ENCODE data around the gene NFAT5. TPM values are rescaled to one million over a fixed set of nuclear protein-coding genes. Genes with fewer than 3 reads are reported as not detected.
A peak's percentile ranks its signal among the peaks of the same experiment; 100 is the strongest.

NFAT5 gene
- total RNA-seq, 1 donor from 2014 or later: 49.2 TPM

- Mint-ChIP-seq H3K36me3 (ENCODE audit: low read depth) (peaks cover 37% of the 10 kb centered on the region), H3K4me3 (ENCODE audit: low read depth) (no peak overlapping the region), H3K4me1 (ENCODE audit: low read depth) (peaks cover 30% of the 10 kb centered on the region), H3K9me3 (no peaks in the 10 kb centered on the region), H3K27ac (peak overlapping the region; percentile 64), H3K27me3 (ENCODE audit: low read depth) (no peaks in the 10 kb centered on the region)
- no peak for DNase-seq (ENCODE audit: low spot score)
- intact Hi-C loops (cut with micrococcal nuclease): no loop called here
Measured at GRCh38 chr16:69589434-69590269, 23.9 kb downstream of the NFAT5 start.

- no peak for DNase-seq (ENCODE audit: low spot score)
- Mint-ChIP-seq H3K36me3 (ENCODE audit: low read depth) (peaks cover 33% of the 10 kb centered on the region), H3K4me1 (ENCODE audit: low read depth) (peaks cover 31% of the 10 kb centered on the region), H3K4me3 (ENCODE audit: low read depth) (no peak overlapping the region), H3K27me3 (ENCODE audit: low read depth) (no peaks in the 10 kb centered on the region), H3K9me3 (no peaks in the 10 kb centered on the region), H3K27ac (no peak overlapping the region)
- intact Hi-C loops (cut with micrococcal nuclease): no loop called here
Measured at GRCh38 chr16:69590590-69590989, 24.8 kb downstream of the NFAT5 start.

- H3K36me3 Mint-ChIP-seq (ENCODE audit: low read depth): peaks cover 24% of the 10 kb centered on the region
- H3K4me1 Mint-ChIP-seq (ENCODE audit: low read depth): peaks cover 29% of the 10 kb centered on the region
- H3K9me3 Mint-ChIP-seq: no peaks in the 10 kb centered on the region
- no peak for DNase-seq (ENCODE audit: low spot score)
- intact Hi-C loops (cut with micrococcal nuclease): no loop called here
- no peaks in the 10 kb centered on the region for H3K27me3 Mint-ChIP-seq (ENCODE audit: low read depth)
- H3K4me3 Mint-ChIP-seq (ENCODE audit: low read depth): no peak overlapping the region
- no peak overlapping the region for H3K27ac Mint-ChIP-seq
Measured at GRCh38 chr16:69593751-69594255, 28.0 kb downstream of the NFAT5 start.

GRCh38 chr16:69595127-69596036 is 29.6 kb downstream of the NFAT5 start:
- Mint-ChIP-seq H3K4me3 (ENCODE audit: low read depth) (no peak overlapping the region), H3K9me3 (no peaks in the 10 kb centered on the region), H3K36me3 (ENCODE audit: low read depth) (peaks cover 24% of the 10 kb centered on the region), H3K27me3 (ENCODE audit: low read depth) (no peaks in the 10 kb centered on the region), H3K27ac (peak overlapping the region; percentile 6), H3K4me1 (ENCODE audit: low read depth) (peaks cover 31% of the 10 kb centered on the region)
- intact Hi-C loops (cut with micrococcal nuclease): no loop called here
- DNase-seq (ENCODE audit: low spot score): no peak

- H3K36me3 Mint-ChIP-seq (ENCODE audit: low read depth): peaks cover 23% of the 10 kb centered on the region
- H3K27me3 Mint-ChIP-seq (ENCODE audit: low read depth): no peaks in the 10 kb centered on the region
- intact Hi-C loops (cut with micrococcal nuclease): no loop called here
- no peaks in the 10 kb centered on the region for H3K9me3 Mint-ChIP-seq
- no peak overlapping the region for H3K27ac Mint-ChIP-seq
- no peak for DNase-seq (ENCODE audit: low spot score)
- H3K4me1 Mint-ChIP-seq (ENCODE audit: low read depth): peaks cover 30% of the 10 kb centered on the region
- H3K4me3 Mint-ChIP-seq (ENCODE audit: low read depth): no peak overlapping the region
Measured at GRCh38 chr16:69596801-69597200, 31.0 kb downstream of the NFAT5 start.

GRCh38 chr16:69598045-69598444 is 32.3 kb downstream of the NFAT5 start:
- no peak for DNase-seq (ENCODE audit: low spot score)
- intact Hi-C loops (cut with micrococcal nuclease): no loop called here
- no peak overlapping the region for H3K27ac Mint-ChIP-seq
- H3K4me1 Mint-ChIP-seq (ENCODE audit: low read depth): peaks cover 29% of the 10 kb centered on the region
- no peak overlapping the region for H3K4me3 Mint-ChIP-seq (ENCODE audit: low read depth)
- H3K36me3 Mint-ChIP-seq (ENCODE audit: low read depth): peaks cover 19% of the 10 kb centered on the region
- H3K27me3 Mint-ChIP-seq (ENCODE audit: low read depth): no peaks in the 10 kb centered on the region
- H3K9me3 Mint-ChIP-seq: no peaks in the 10 kb centered on the region

GRCh38 chr16:69599731-69600130 is 34.0 kb downstream of the NFAT5 start:
- H3K27me3 Mint-ChIP-seq (ENCODE audit: low read depth): no peaks in the 10 kb centered on the region
- H3K36me3 Mint-ChIP-seq (ENCODE audit: low read depth): peaks cover 18% of the 10 kb centered on the region
- peaks cover 22% of the 10 kb centered on the region for H3K4me1 Mint-ChIP-seq (ENCODE audit: low read depth)
- H3K4me3 Mint-ChIP-seq (ENCODE audit: low read depth): no peak overlapping the region
- no peak for DNase-seq (ENCODE audit: low spot score)
- no peaks in the 10 kb centered on the region for H3K9me3 Mint-ChIP-seq
- H3K27ac Mint-ChIP-seq: no peak overlapping the region
- intact Hi-C loops (cut with micrococcal nuclease): no loop called here

GRCh38 chr16:69600202-69600601 is 34.4 kb downstream of the NFAT5 start:
- no peak overlapping the region for H3K27ac Mint-ChIP-seq
- no peaks in the 10 kb centered on the region for H3K27me3 Mint-ChIP-seq (ENCODE audit: low read depth)
- no peak overlapping the region for H3K4me3 Mint-ChIP-seq (ENCODE audit: low read depth)
- DNase-seq (ENCODE audit: low spot score): no peak
- H3K9me3 Mint-ChIP-seq: no peaks in the 10 kb centered on the region
- peaks cover 19% of the 10 kb centered on the region for H3K36me3 Mint-ChIP-seq (ENCODE audit: low read depth)
- H3K4me1 Mint-ChIP-seq (ENCODE audit: low read depth): peaks cover 21% of the 10 kb centered on the region
- intact Hi-C loops (cut with micrococcal nuclease): no loop called here

- DNase-seq (ENCODE audit: low spot score): no peak
- no peaks in the 10 kb centered on the region for H3K27me3 Mint-ChIP-seq (ENCODE audit: low read depth)
- H3K27ac Mint-ChIP-seq: no peak overlapping the region
- H3K4me3 Mint-ChIP-seq (ENCODE audit: low read depth): no peak overlapping the region
- H3K36me3 Mint-ChIP-seq (ENCODE audit: low read depth): peaks cover 19% of the 10 kb centered on the region
- H3K9me3 Mint-ChIP-seq: no peaks in the 10 kb centered on the region
- intact Hi-C loops (cut with micrococcal nuclease): no loop called here
- H3K4me1 Mint-ChIP-seq (ENCODE audit: low read depth): peaks cover 18% of the 10 kb centered on the region
Measured at GRCh38 chr16:69601250-69601649, 35.5 kb downstream of the NFAT5 start.

- H3K4me1 Mint-ChIP-seq (ENCODE audit: low read depth): peaks cover 28% of the 10 kb centered on the region
- no peak overlapping the region for H3K4me3 Mint-ChIP-seq (ENCODE audit: low read depth)
- no peaks in the 10 kb centered on the region for H3K27me3 Mint-ChIP-seq (ENCODE audit: low read depth)
- DNase-seq (ENCODE audit: low spot score): no peak
- no peaks in the 10 kb centered on the region for H3K9me3 Mint-ChIP-seq
- peaks cover 22% of the 10 kb centered on the region for H3K36me3 Mint-ChIP-seq (ENCODE audit: low read depth)
- H3K27ac Mint-ChIP-seq: no peak overlapping the region
- intact Hi-C loops (cut with micrococcal nuclease): no loop called here
Measured at GRCh38 chr16:69606985-69607384, 41.2 kb downstream of the NFAT5 start.

GRCh38 chr16:69607674-69608073 is 41.9 kb downstream of the NFAT5 start:
- Mint-ChIP-seq H3K4me1 (ENCODE audit: low read depth) (peaks cover 28% of the 10 kb centered on the region), H3K4me3 (ENCODE audit: low read depth) (peak overlapping the region; percentile 1), H3K36me3 (ENCODE audit: low read depth) (peaks cover 22% of the 10 kb centered on the region), H3K27ac (peak overlapping the region; percentile 75), H3K27me3 (ENCODE audit: low read depth) (no peaks in the 10 kb centered on the region), H3K9me3 (no peaks in the 10 kb centered on the region)
- no peak for DNase-seq (ENCODE audit: low spot score)
- intact Hi-C loops (cut with micrococcal nuclease): no loop called here

GRCh38 chr16:69610356-69610755 is 44.6 kb downstream of the NFAT5 start:
- H3K27me3 Mint-ChIP-seq (ENCODE audit: low read depth): no peaks in the 10 kb centered on the region
- H3K4me3 Mint-ChIP-seq (ENCODE audit: low read depth): no peak overlapping the region
- H3K4me1 Mint-ChIP-seq (ENCODE audit: low read depth): peaks cover 40% of the 10 kb centered on the region
- H3K9me3 Mint-ChIP-seq: no peaks in the 10 kb centered on the region
- no peak for DNase-seq (ENCODE audit: low spot score)
- no peak overlapping the region for H3K27ac Mint-ChIP-seq
- intact Hi-C loops (cut with micrococcal nuclease): no loop called here
- H3K36me3 Mint-ChIP-seq (ENCODE audit: low read depth): peaks cover 17% of the 10 kb centered on the region

Data from activated T-helper 2 cell treated with anti-CD3 and anti-CD28 coated beads, Interferon-gamma antibody, Interleukin-2, Interleukin-4, amounts not matched to agents 10 μg/mL and 5 μg/mL and 100 μg/mL, durations not matched to agents 14 hours and 24 hours and 36 hours (primary cell).